NB4 (cell line): ENCODE data around the gene HAND1.

Source experiments
- DNase-seq: peaks from one replicate; pipeline ENCODE4 v3.0.0; 2010; ENCODE audit warnings: low read depth
- H3K4me3 ChIP-seq: one replicate; pipeline ENCODE4 v1.5.1; 2011; ENCODE audit warnings: mild to moderate bottlenecking, low read depth, low read length, moderate library complexity
- CTCF ChIP-seq: IDR thresholded peaks from one replicate; pipeline ENCODE4 v1.5.1; 2012; ENCODE audit warnings: low read depth, low read length
- MAX ChIP-seq: IDR thresholded peaks from 2 replicates; pipeline ENCODE4 v1.6.1; 2011; ENCODE audit warnings: low read depth, low read length
- MYC ChIP-seq: IDR thresholded peaks from 2 replicates; pipeline ENCODE4 v1.6.1; 2011; ENCODE audit warnings: low read depth, low read length
- POLR2A ChIP-seq: IDR thresholded peaks from 2 replicates; pipeline ENCODE4 v1.6.1; 2011; ENCODE audit warnings: mild to moderate bottlenecking; ENCODE audit not compliant: insufficient read length; ENCODE audit errors: extremely low read depth

HAND1 gene

GRCh38 chr5:154511984-154512383 is 34.0 kb upstream of the HAND1 start:
- no peak for DNase-seq
- TF ChIP-seq MYC (no peak), CTCF (no peak), POLR2A (no peak), MAX (no peak)
- H3K4me3 ChIP-seq: no peak overlapping the region

- TF ChIP-seq CTCF (no peak), MAX (no peak), MYC (no peak), POLR2A (no peak)
Observed at GRCh38 chr5:154509784-154510555, 31.9 kb upstream of the HAND1 start.

GRCh38 chr5:154508114-154508513 is 30.1 kb upstream of the HAND1 start:
- DNase-seq: no peak
- no peak overlapping the region for H3K4me3 ChIP-seq
- TF ChIP-seq MAX: no peak
- TF ChIP-seq CTCF: no peak
- no peak for TF ChIP-seq POLR2A
- TF ChIP-seq MYC: no peak

More at GRCh38 chr5:154509784-154510555, 31.9 kb upstream of the HAND1 start:
- H3K4me3 ChIP-seq: no peak overlapping the region
- no peak for DNase-seq

- TF ChIP-seq CTCF (no peak), POLR2A (no peak), MAX (no peak), MYC (no peak)
- no peak for DNase-seq
- no peak overlapping the region for H3K4me3 ChIP-seq
Observed at GRCh38 chr5:154506716-154507080, 28.7 kb upstream of the HAND1 start.

- no peak for DNase-seq
- H3K4me3 ChIP-seq: no peak overlapping the region
- TF ChIP-seq MYC: no peak
Observed at GRCh38 chr5:154506049-154506715, 28.2 kb upstream of the HAND1 start.

GRCh38 chr5:154505567-154505966 is 27.5 kb upstream of the HAND1 start:
- no peak for DNase-seq
- no peak overlapping the region for H3K4me3 ChIP-seq
- TF ChIP-seq MAX: no peak
- no peak for TF ChIP-seq CTCF
- TF ChIP-seq MYC: no peak
- TF ChIP-seq POLR2A: no peak
